ENCODE data around the gene IRF5. TPM values are rescaled to one million over a fixed set of nuclear protein-coding genes. Genes with fewer than 3 reads are reported as not detected.

Gene IRF5
- total RNA-seq, 1 experiment from 2014 or later = 1.2 TPM

DNA sequence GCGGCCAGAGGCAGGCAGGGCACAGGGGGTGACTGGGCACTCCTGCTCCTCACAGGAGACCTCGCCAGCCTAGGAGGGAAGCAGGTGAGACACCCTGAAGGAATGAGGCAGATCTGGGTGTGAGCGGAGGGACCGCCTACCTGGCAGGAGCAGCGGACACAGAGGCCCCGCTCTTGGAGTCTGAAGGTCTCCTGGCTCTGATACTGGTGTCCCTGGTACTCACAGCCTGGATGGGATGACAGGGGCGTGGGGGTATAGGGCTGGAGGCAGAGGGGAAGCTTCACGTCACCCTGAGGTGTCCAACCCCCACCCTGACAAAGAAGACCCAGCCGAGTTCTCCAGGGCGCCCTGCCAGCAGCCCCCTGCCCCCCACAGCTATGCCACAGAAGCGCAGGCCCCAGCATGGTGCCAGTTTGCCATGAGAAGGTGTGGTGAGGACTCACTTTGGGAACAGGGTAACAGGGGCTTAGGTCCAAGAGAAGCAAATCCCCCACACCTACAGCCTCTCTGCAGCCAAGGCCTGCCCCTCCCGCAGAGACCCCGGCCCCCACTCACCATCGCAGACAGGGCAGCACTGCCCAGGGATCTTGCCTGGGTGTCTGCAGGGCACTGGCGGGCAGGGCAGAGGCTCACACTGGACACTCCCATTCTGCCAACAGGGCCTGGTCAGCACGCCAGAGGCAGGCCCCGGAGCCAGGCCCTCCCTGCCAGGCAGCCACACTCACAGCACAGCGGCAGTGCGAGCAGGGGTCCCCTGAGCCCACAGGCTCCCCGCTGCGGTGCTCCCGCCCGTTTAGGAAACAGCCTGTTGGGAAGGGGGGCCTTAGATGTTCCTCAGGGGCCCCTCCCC, 44.3 kb upstream of the IRF5 start:
- ChIA-PET CTCF (no interaction called here), POLR2A (no interaction called here)
- no peak overlapping the region for H3K27ac Mint-ChIP-seq (ENCODE audit: unreplicated experiment)
- Histone ChIP-seq H3K4me3 (ENCODE audit: low read depth, low read length) (no peak overlapping the region), H3K9me3 (no peaks in the 10 kb centered on the region), H3K36me3 (ENCODE audit: control insufficient read depth, insufficient read depth, low read length) (no peaks in the 10 kb centered on the region), H3K27me3 (replicated peaks; ENCODE audit: control insufficient read depth, insufficient read depth, low read length) (no peaks in the 10 kb centered on the region), H3K4me1 (no peaks in the 10 kb centered on the region)
- no peaks in the 10 kb centered on the region for H3K9me3 Mint-ChIP-seq (ENCODE audit: unreplicated experiment)
- H3K36me3 Mint-ChIP-seq (ENCODE audit: insufficient read depth, unreplicated experiment) = no peaks in the 10 kb centered on the region
- BruUV-seq (replicated peaks) = no TSS peak
- no peaks in the 10 kb centered on the region for H3K27me3 Mint-ChIP-seq (ENCODE audit: insufficient read depth, unreplicated experiment)
- no peak overlapping the region for H3K4me3 Mint-ChIP-seq (ENCODE audit: unreplicated experiment)
- TF ChIP-seq CTCF (IDR thresholded peaks at IDR 0.05; ENCODE audit: insufficient read depth in 1 of 2, low read depth in 1 of 2, low read length in 1 of 2, severe bottlenecking in 1 of 2, unreplicated experiment in 1 of 2) = no peak
- DNase-seq = no peak
- intact Hi-C loops (cut with micrococcal nuclease; ENCODE audit: unreplicated experiment) = no loop called here
- no peaks in the 10 kb centered on the region for H3K4me1 Mint-ChIP-seq (ENCODE audit: low read depth, unreplicated experiment)

GRCh38 chr7:128894101-128894440, 43.7 kb upstream of the IRF5 start:
- POLR2A ChIA-PET = no interaction called here
- CTCF ChIA-PET = no interaction called here
- intact Hi-C loops (cut with micrococcal nuclease; ENCODE audit: unreplicated experiment) = no loop called here

DNA sequence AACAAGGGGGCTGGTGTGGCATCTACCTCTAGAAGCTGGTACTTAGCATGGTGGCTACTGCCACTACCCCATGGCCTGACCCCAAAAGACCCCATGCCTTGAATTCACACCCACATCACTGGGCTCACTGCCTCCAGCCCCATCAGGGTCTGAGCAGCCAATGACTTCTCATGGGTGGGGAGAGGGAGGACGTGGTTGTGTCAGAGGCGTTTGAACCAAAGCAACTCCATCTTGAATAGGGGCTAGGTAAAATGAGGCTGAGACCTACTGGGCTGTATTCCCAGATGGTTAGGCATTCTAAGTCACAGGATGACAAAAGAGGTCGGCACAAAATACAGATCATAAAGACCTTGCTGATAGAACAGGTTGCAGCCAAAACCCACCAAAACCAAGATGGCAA, 42.4 kb upstream of the IRF5 start:
- TF ChIP-seq CTCF (IDR thresholded peaks at IDR 0.05; ENCODE audit: insufficient read depth in 1 of 2, low read depth in 1 of 2, low read length in 1 of 2, severe bottlenecking in 1 of 2, unreplicated experiment in 1 of 2) = no peak
- no peak overlapping the region for H3K4me3 ChIP-seq (ENCODE audit: low read depth, low read length)
- intact Hi-C loops (cut with micrococcal nuclease; ENCODE audit: unreplicated experiment) = no loop called here
- H3K4me1 ChIP-seq = no peaks in the 10 kb centered on the region
- no peaks in the 10 kb centered on the region for H3K36me3 ChIP-seq (ENCODE audit: control insufficient read depth, insufficient read depth, low read length)
- no peaks in the 10 kb centered on the region for H3K4me1 Mint-ChIP-seq (ENCODE audit: low read depth, unreplicated experiment)
- DNase-seq = no peak
- H3K4me3 Mint-ChIP-seq (ENCODE audit: unreplicated experiment) = no peak overlapping the region
- no peak overlapping the region for H3K27ac Mint-ChIP-seq (ENCODE audit: unreplicated experiment)
- H3K27me3 Mint-ChIP-seq (ENCODE audit: insufficient read depth, unreplicated experiment) = no peaks in the 10 kb centered on the region
- no peaks in the 10 kb centered on the region for H3K36me3 Mint-ChIP-seq (ENCODE audit: insufficient read depth, unreplicated experiment)
- ChIA-PET POLR2A (no interaction called here), CTCF (no interaction called here)
- no TSS peak for BruUV-seq (replicated peaks)
- no peaks in the 10 kb centered on the region for H3K9me3 ChIP-seq
- no peaks in the 10 kb centered on the region for H3K27me3 ChIP-seq (replicated peaks; ENCODE audit: control insufficient read depth, insufficient read depth, low read length)
- no peaks in the 10 kb centered on the region for H3K9me3 Mint-ChIP-seq (ENCODE audit: unreplicated experiment)

More at GRCh38 chr7:128894101-128894440, 43.7 kb upstream of the IRF5 start:
- no peak overlapping the region for H3K4me3 Mint-ChIP-seq (ENCODE audit: unreplicated experiment)
- DNase-seq = no peak
- no peaks in the 10 kb centered on the region for H3K9me3 Mint-ChIP-seq (ENCODE audit: unreplicated experiment)
- H3K4me1 Mint-ChIP-seq (ENCODE audit: low read depth, unreplicated experiment) = no peaks in the 10 kb centered on the region
- H3K27ac Mint-ChIP-seq (ENCODE audit: unreplicated experiment) = no peak overlapping the region
- TF ChIP-seq CTCF (IDR thresholded peaks at IDR 0.05; ENCODE audit: insufficient read depth in 1 of 2, low read depth in 1 of 2, low read length in 1 of 2, severe bottlenecking in 1 of 2, unreplicated experiment in 1 of 2) = no peak
- H3K4me1 ChIP-seq = no peaks in the 10 kb centered on the region
- BruUV-seq (replicated peaks) = no TSS peak
- no peaks in the 10 kb centered on the region for H3K36me3 Mint-ChIP-seq (ENCODE audit: insufficient read depth, unreplicated experiment)
- H3K9me3 ChIP-seq = no peaks in the 10 kb centered on the region
- H3K27me3 Mint-ChIP-seq (ENCODE audit: insufficient read depth, unreplicated experiment) = no peaks in the 10 kb centered on the region
- no peaks in the 10 kb centered on the region for H3K36me3 ChIP-seq (ENCODE audit: control insufficient read depth, insufficient read depth, low read length)
- no peak overlapping the region for H3K4me3 ChIP-seq (ENCODE audit: low read depth, low read length)
- H3K27me3 ChIP-seq (replicated peaks; ENCODE audit: control insufficient read depth, insufficient read depth, low read length) = no peaks in the 10 kb centered on the region

All from Caco-2 (cell line).